Testis (tissue), 2 donors: ENCODE data around the gene CDH4.

ENCODE experiments used
- POLR2A ChIP-seq: fragments of 450-650 bp; IDR thresholded peaks from one replicate; pipeline ENCODE4 v1.6.1; 2017; ENCODE audit warnings: antibody characterized with exemption, mild to moderate bottlenecking, moderate library complexity
- TF ChIP-seq, protein P1 (sequence below), 3 experiments: fragments of 450-650 bp in 2 of 3; fragments of 200-600 bp in 1 of 3; sonication (generic) in 1 of 3; IDR thresholded peaks; one replicate each; pipeline ENCODE4 v1.5.1; 2016 to 2019; ENCODE audit warnings: antibody characterized with exemption in 3 of 3, mild to moderate bottlenecking in 2 of 3, moderate library complexity in 1 of 3

DNA sequence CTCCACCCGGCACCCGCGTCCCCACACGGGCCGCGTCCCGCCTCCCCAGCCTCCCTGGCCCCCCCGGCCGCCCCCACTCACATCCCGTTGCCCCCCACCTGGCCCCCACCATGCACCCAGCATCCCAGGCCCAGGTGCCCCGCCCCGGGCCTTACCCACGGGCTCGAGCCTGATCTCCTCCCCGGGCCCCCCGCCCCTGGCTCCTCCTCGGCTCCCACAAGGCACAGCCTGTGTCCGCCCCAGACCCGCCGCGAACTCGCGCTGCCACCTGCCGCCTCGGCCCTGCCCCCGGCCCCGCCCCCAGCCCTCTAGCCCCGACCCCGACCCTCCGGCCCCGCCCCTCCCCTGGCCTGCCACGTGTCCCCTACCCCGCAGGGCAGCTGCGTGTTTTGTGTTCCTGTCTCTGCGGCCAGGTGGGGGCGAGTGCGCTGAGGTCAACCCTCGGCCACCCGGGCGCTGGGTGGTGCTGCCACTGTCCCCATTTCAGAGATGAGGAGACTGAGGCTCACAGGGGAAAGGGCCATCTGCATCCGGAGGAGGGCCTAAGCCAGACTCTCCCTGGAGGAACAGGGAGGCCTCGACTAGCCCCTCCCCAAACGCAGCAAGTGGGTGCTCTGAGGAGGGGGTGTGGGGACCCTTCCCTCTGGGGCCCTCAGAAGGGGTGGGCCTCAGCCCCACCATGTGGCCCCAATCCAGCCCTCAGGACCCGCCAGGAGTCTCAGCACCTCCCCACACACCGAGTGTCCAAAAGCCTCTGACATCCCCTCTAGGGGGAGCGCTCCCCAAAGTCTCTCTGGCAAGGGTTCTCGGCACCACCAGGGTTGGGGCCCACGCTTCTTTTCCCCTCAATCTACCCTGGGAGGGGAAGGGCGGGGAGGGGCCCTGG, 713.8 kb downstream of the CDH4 start:
- TF ChIP-seq, protein P1, sequence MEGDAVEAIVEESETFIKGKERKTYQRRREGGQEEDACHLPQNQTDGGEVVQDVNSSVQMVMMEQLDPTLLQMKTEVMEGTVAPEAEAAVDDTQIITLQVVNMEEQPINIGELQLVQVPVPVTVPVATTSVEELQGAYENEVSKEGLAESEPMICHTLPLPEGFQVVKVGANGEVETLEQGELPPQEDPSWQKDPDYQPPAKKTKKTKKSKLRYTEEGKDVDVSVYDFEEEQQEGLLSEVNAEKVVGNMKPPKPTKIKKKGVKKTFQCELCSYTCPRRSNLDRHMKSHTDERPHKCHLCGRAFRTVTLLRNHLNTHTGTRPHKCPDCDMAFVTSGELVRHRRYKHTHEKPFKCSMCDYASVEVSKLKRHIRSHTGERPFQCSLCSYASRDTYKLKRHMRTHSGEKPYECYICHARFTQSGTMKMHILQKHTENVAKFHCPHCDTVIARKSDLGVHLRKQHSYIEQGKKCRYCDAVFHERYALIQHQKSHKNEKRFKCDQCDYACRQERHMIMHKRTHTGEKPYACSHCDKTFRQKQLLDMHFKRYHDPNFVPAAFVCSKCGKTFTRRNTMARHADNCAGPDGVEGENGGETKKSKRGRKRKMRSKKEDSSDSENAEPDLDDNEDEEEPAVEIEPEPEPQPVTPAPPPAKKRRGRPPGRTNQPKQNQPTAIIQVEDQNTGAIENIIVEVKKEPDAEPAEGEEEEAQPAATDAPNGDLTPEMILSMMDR (IDR thresholded peaks at IDR 0.05) = no peak
- no peak for TF ChIP-seq POLR2A
